Cardiac septum (tissue), 1 donor: Measurements from ENCODE around the gene GTPBP4. TPM values are rescaled to one million over a fixed set of nuclear protein-coding genes. Genes with fewer than 3 reads are reported as not detected.
"Not testable (repeated sequence)": the region's sequence is repeated elsewhere in the genome, so short reads cannot be mapped to it uniquely, and the experiment has no call there.

Source experiments
- DNase-seq: peaks from one replicate; pipeline ENCODE4 v3.0.0-alpha.2; 2020; ENCODE audit warnings: low spot score
- intact Hi-C: fragments of 100-400 bp; cut with DNase I; formaldehyde crosslinking; loops from one replicate; pipeline ENCODE4 v1.14.0; 2022
- total RNA-seq: library from RNA; stranded (reverse); fragmentation: NEBNext Ultra II Directional; extraction: Animal tissue kit (Norgen Biotek cat#: 25700); gene quantifications from one replicate; pipeline ENCODE4 v1.2.1, GENCODE V29; 2021
- donor health status: DM: no; HTN: no; CAD: no.

GTPBP4 gene
- total RNA-seq, 1 donor from 2014 or later = 33.1 TPM

DNA sequence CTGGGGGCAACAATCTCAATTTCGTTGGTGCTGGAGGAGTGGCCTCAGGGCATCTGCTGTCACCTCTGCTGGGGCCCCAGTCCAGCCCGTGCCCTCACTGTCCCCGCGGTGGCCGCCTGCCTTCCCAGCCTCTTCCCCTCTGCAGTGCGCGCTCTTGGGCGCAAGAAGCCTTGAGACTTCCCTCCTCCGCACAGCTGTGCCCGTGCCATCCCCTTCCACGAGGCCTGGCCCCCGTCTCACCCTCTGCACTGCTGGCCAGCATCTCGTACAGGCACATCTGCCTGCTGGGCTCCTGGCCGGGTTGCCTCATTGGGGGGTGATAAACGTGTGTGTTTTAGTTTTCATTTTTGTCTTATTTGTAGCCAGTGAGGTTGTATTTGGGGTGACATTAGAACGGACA lies 23.5 kb downstream of the GTPBP4 start:
- DNase-seq = peak; percentile 71
- intact Hi-C loops = no loop called here

GRCh38 chr10:1015688-1016087 lies 27.5 kb downstream of the GTPBP4 start:
- peak; percentile 46 for DNase-seq
- intact Hi-C loops = no loop called here

- intact Hi-C loops = no loop called here
- DNase-seq = peak; percentile 64
Observed at GRCh38 chr10:1019362-1019761, 31.1 kb downstream of the GTPBP4 start.

DNA sequence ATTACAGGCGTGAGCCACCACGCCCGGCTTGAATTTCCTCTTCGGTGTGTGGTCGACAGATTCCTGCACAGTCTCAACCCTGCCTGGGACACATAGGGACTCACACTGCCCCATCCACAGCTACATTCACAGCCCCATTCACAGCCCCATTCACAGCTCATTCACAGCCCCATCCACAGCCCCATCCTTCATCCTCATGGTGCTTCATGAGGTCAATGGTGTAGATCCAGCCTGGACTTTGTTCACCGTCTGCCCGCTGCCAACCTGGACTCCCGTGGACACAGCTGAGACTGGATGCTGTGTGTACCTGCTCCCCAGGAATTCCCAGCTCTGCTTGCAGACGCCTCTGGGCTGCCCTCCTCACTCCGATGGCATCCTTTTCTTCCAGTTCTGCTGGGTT lies 32.2 kb downstream of the GTPBP4 start:
- intact Hi-C loops = no loop called here

DNA sequence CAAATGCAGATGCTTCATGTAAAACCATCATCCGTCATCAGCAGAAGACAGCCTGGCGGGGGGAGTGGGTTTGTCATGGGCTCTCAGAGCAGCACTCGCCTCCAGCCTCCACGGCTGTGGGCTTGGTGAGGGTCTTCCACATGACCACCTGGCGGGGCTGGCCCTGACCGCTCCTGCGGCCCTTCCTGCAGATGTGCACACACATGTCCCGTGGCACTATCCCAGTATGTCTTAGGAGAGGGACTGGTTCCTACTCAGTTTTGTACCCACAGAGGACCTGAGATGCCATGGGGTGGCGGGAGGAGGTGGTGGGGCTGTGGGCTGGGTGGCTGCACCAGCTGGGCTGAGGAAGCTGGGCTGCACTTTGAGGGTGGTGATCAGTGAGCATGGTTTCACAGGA lies 32.7 kb downstream of the GTPBP4 start:
- intact Hi-C loops = no loop called here
- peak; percentile 58 for DNase-seq

More for the DNA sequence above, 32.2 kb downstream of the GTPBP4 start:
- DNase-seq = peak; percentile 22

- DNase-seq = peak; percentile 74
- intact Hi-C loops = no loop called here
Observed at GRCh38 chr10:1022413-1022812, 34.2 kb downstream of the GTPBP4 start.

- intact Hi-C loops = no loop called here
- DNase-seq = peak; percentile 53
Observed at GRCh38 chr10:1024103-1024502, 35.9 kb downstream of the GTPBP4 start.

DNA sequence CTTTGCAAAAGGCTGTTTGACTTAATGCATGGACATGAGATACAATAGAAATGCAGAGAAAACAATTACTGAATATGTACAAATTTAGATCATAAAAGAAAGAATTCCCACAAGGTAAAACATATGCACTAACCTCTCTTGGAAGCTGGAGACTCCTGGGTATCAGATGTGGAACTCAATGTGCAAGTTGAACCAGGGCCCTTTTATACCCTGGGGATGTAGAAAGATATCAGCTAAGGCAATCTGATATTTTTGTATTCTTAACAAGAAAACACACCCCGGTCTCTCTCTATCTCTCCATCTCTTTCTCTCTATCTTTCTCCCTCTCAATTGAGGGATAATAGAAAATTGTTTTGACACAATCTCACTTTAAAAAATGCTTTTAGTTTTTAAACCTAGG lies 37.4 kb downstream of the GTPBP4 start, which contains the start of gene IDI2:
Gene IDI2 (minus strand): TSS at position 177 of the 400 bp plus-strand sequence. CDS start 1,136 bp downstream, outside the sequence.
- intact Hi-C loops = no loop called here
- DNase-seq = no peak

DNA sequence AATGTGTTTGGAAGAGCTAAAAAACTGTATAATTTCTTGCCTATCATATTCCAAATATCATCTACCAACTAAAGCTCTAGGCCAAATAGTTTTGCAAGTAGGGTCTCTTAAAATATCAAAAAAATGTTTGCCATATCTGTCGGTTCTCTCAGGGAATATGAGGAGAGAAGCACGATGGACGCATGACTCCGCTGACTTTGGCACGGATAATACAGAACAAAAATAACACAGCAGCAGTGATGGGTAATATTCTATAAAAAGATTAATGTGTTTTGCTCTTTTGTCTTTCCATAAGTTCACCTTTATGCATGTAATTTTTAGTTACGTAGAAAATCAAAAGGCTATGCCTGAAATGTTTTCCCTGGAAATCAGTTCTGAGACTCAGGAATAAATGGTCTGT lies 38.3 kb downstream of the GTPBP4 start:
- intact Hi-C loops = no loop called here
- DNase-seq = peak; percentile 27

GRCh38 chr10:1029838-1030237 lies 41.6 kb downstream of the GTPBP4 start:
- intact Hi-C loops = no loop called here
- peak; percentile 38 for DNase-seq

- intact Hi-C loops = no loop called here
- DNase-seq = peak; percentile 17
Observed at GRCh38 chr10:1033601-1034000, 45.4 kb downstream of the GTPBP4 start.

DNA sequence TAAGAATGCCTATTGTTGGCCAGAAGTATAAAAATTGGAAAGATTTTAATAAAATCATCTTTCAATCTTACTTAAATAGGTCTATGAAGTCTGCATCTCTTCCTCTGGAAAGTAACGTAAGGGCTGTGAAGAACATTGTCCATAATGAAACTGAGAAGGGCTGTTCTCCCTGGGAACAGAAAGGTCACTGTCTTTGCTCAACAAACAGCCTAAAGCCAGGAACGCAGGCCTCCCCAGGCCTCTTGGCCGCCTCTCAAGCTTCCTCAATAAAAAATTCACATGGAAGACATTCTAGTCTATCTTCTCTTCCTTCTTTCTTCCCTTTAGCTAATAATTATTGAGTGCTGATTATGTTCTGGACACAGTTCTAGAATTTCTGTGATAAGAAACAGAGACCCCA lies 46.5 kb downstream of the GTPBP4 start:
- DNase-seq = no peak
- intact Hi-C loops = no loop called here

GRCh38 chr10:1035201-1035600 lies 47.0 kb downstream of the GTPBP4 start:
- DNase-seq = no peak
- intact Hi-C loops = no loop called here

DNA sequence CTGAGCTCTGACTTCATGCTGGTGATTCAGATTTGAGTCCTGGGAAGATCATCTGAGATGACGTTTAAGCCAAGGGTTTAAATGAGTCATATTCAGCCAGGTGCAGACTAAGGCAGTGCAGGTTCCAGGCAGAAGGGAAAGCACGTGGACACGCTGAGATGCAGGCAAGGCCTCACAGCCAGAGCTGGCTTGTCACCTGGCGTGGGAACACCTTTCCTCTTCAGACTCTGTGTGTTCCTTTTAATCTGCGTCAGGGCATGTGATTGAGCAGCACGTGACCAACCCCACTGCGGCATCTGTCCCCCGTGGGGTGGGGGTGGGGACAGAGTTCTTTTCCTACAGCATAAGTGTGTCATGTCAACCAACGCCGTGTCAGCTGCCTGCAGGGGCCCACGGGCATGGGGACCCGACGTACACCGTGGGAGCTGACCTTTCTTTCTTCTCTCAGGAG lies 48.1 kb downstream of the GTPBP4 start:
- intact Hi-C loops = no loop called here
- DNase-seq = no peak

- no peak for DNase-seq
- intact Hi-C loops = no loop called here
Observed at GRCh38 chr10:1037098-1037497, 48.9 kb downstream of the GTPBP4 start.

- DNase-seq, intact Hi-C loops: not testable (repeated sequence)
Observed at GRCh38 chr10:1038769-1039168, 50.5 kb downstream of the GTPBP4 start.

DNA sequence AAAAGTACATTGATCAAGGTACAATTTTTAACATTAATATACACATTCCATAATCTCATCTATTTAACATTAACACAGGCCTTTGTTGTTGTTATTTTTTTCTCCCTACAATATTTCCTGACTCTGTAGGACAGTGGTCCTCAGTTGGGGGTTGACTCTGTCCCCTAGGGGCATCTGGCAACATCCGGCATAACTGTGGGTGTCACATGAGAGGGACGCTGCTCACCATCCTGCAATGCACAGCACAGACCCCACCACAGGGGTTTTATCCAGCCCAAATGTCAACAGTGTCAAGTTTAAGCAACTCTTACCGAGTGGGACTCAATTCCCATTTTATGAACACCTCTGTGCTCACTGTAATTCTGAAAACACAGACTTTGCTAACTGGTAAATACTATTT lies 51.9 kb downstream of the GTPBP4 start:
- intact Hi-C loops = no loop called here
- no peak for DNase-seq

DNA sequence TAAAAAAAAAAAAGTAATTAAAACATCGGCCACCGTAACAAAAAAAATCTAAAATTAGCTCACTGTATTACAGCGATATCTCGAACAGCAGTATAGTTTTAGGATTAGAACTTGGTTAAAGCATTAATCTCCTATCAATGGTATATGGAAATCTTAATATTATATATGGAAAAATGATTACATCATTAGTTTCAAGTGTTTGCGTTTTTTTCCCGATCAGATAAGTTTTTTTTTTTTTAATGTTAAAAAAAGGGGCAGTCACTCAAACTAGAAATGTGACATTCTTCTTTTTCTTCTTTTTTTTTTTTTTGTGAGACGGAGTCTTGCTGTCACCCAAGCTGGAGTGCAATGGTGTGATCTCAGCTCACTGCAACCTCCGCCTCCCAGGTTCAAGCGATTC lies 53.3 kb downstream of the GTPBP4 start:
- DNase-seq = no peak
- intact Hi-C loops = no loop called here

DNA sequence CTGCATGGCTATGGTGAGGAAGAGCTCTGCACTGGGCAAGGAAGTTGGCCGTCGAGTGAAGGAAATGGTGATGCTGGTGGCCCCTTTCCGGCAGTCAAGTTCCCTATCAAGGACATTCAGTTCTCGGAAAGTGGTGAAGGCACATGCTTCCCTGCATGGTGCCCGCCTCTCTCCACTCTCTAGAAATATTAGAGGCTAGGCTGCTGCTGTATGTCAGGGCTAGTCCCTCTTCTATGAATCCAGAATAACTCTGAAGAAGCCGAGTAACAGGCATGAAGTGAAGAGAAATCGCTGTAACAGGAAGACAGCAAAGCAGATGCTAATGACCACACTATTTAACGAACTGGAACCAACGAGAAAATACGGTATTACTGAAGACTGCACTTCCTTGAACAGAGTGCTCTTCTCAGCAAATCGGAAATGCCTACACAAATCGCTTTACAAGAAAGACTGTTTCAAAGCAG lies 55.3 kb downstream of the GTPBP4 start:
- intact Hi-C loops = no loop called here

GRCh38 chr10:1044146-1044545 lies 55.9 kb downstream of the GTPBP4 start:
- intact Hi-C loops = no loop called here
- no peak for DNase-seq

More for the DNA sequence above, 55.3 kb downstream of the GTPBP4 start:
- DNase-seq = peak; percentile 81

- intact Hi-C loops = no loop called here
- no peak for DNase-seq
Observed at GRCh38 chr10:1044964-1045363, 56.7 kb downstream of the GTPBP4 start.

DNA sequence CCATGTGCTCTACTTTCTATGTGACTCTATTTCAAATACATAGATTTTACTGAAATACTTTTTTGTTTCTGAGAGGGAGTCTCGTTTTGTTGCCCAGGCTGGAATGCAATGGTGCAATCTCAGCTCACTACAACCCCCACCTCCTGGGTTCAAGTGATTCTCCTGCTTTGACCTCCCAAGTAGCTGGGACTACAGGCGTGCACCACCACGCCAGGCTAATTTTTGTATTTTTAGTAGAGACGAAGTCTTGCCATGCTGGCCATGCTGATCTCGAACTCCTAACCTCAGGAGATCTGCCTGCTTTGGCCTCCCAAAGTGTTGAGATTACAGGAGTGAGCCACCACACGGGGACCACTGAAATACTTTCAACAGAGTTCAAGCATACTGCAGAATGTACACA lies 57.2 kb downstream of the GTPBP4 start:
- DNase-seq = no peak
- intact Hi-C loops = no loop called here
